ENCODE results near the gene ERBB2. TPM values are rescaled to one million over a fixed set of nuclear protein-coding genes. Genes with fewer than 3 reads are reported as not detected.

ERBB2 gene
- total and polyA plus RNA-seq, 2 of the 13 experiments (the other 11 are each of a cell fraction or from before 2014, with no cell fraction given): 57.7 to 64.1 TPM

DNA sequence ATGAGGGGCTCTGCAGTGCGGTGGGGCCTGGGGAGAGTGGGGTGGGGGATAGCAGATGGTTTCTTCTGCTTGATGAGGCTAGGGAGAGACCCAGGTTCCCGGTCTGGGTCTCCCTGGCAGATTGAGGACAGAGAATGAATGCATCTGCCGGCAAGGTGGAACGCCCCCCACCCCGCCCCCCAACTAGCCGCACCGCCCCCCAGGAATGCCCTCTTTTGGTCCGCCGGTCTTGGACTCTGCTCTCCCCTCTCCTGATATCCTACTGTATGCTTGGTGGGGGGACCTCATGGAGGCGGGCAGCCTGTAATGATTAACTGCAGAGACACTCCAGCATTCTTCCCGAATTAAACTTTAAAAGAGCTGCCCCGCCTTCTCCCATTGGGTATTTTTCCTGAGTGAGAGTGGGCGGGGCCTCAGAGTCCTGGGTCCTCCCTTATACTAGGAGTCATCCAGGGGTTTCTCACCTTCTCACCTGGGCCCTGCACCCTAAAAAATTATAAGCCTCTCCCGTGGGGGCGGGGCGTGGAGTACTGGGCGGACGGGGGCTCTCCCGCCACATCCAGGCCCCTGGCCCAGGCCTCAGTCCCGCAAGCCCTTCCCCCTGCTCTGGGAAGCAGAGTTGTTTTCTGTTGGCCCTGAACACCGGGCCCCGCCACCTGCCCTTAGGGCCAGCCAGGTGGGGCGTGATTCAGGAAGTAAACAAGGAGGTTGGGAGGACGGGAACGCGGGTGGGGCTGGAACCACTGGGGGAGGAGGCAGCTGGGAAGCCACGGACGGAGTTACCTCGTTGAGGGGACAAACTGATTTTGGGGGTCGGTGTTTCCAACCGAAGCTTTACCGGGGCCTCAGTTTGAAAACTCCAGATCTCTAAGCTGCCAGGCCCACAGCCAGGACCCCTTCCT, 39.4 kb downstream of the ERBB2 start (continued):
- TF ChIP-seq, protein P1, sequence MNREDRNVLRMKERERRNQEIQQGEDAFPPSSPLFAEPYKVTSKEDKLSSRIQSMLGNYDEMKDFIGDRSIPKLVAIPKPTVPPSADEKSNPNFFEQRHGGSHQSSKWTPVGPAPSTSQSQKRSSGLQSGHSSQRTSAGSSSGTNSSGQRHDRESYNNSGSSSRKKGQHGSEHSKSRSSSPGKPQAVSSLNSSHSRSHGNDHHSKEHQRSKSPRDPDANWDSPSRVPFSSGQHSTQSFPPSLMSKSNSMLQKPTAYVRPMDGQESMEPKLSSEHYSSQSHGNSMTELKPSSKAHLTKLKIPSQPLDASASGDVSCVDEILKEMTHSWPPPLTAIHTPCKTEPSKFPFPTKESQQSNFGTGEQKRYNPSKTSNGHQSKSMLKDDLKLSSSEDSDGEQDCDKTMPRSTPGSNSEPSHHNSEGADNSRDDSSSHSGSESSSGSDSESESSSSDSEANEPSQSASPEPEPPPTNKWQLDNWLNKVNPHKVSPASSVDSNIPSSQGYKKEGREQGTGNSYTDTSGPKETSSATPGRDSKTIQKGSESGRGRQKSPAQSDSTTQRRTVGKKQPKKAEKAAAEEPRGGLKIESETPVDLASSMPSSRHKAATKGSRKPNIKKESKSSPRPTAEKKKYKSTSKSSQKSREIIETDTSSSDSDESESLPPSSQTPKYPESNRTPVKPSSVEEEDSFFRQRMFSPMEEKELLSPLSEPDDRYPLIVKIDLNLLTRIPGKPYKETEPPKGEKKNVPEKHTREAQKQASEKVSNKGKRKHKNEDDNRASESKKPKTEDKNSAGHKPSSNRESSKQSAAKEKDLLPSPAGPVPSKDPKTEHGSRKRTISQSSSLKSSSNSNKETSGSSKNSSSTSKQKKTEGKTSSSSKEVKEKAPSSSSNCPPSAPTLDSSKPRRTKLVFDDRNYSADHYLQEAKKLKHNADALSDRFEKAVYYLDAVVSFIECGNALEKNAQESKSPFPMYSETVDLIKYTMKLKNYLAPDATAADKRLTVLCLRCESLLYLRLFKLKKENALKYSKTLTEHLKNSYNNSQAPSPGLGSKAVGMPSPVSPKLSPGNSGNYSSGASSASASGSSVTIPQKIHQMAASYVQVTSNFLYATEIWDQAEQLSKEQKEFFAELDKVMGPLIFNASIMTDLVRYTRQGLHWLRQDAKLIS (CRISPR knock-in tag; IDR thresholded peaks at IDR 0.05): no peak
- 0 out of 2 replicates have a peak, but pooled peaks have one; percentile 89 for TF ChIP-seq ZMAT3 (CRISPR knock-in tag; conservative IDR thresholded peaks at IDR 0.05)
- TF ChIP-seq ZNF296 (CRISPR knock-in tag; conservative IDR thresholded peaks at IDR 0.05): no peak
- no peak; the same call in 1 of the 2 replicates for TF ChIP-seq ETV6 (CRISPR knock-in tag; conservative IDR thresholded peaks at IDR 0.05)
- TF ChIP-seq U2AF2 (IDR thresholded peaks at IDR 0.05; ENCODE audit: low read depth, low read length): no peak
- TF ChIP-seq HOXD1 (CRISPR knock-in tag; IDR thresholded peaks at IDR 0.05): peak; percentile 59; the same call in 1 of the 2 replicates
- TF ChIP-seq SUZ12 (IDR thresholded peaks at IDR 0.05; ENCODE audit: low read depth, low read length): no peak
- TF ChIP-seq KLF13 (CRISPR knock-in tag; IDR thresholded peaks at IDR 0.05): no peak
- TF ChIP-seq, protein P2, sequence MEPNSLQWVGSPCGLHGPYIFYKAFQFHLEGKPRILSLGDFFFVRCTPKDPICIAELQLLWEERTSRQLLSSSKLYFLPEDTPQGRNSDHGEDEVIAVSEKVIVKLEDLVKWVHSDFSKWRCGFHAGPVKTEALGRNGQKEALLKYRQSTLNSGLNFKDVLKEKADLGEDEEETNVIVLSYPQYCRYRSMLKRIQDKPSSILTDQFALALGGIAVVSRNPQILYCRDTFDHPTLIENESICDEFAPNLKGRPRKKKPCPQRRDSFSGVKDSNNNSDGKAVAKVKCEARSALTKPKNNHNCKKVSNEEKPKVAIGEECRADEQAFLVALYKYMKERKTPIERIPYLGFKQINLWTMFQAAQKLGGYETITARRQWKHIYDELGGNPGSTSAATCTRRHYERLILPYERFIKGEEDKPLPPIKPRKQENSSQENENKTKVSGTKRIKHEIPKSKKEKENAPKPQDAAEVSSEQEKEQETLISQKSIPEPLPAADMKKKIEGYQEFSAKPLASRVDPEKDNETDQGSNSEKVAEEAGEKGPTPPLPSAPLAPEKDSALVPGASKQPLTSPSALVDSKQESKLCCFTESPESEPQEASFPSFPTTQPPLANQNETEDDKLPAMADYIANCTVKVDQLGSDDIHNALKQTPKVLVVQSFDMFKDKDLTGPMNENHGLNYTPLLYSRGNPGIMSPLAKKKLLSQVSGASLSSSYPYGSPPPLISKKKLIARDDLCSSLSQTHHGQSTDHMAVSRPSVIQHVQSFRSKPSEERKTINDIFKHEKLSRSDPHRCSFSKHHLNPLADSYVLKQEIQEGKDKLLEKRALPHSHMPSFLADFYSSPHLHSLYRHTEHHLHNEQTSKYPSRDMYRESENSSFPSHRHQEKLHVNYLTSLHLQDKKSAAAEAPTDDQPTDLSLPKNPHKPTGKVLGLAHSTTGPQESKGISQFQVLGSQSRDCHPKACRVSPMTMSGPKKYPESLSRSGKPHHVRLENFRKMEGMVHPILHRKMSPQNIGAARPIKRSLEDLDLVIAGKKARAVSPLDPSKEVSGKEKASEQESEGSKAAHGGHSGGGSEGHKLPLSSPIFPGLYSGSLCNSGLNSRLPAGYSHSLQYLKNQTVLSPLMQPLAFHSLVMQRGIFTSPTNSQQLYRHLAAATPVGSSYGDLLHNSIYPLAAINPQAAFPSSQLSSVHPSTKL (CRISPR knock-in tag; IDR thresholded peaks at IDR 0.05): peak; percentile 75
- no peak for TF ChIP-seq RAD51 (IDR thresholded peaks at IDR 0.05; ENCODE audit: borderline replicate concordance)
- no peak for TF ChIP-seq TRAFD1 (CRISPR knock-in tag; IDR thresholded peaks at IDR 0.05; ENCODE audit: borderline replicate concordance)
- no peak for TF ChIP-seq EZH2 (conservative IDR thresholded peaks at IDR 0.05; ENCODE audit: low read depth, low read length)
- TF ChIP-seq, protein P3, sequence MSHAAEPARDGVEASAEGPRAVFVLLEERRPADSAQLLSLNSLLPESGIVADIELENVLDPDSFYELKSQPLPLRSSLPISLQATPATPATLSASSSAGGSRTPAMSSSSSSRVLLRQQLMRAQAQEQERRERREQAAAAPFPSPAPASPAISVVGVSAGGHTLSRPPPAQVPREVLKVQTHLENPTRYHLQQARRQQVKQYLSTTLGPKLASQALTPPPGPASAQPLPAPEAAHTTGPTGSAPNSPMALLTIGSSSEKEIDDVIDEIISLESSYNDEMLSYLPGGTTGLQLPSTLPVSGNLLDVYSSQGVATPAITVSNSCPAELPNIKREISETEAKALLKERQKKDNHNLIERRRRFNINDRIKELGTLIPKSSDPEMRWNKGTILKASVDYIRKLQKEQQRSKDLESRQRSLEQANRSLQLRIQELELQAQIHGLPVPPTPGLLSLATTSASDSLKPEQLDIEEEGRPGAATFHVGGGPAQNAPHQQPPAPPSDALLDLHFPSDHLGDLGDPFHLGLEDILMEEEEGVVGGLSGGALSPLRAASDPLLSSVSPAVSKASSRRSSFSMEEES (CRISPR knock-in tag; IDR thresholded peaks at IDR 0.05): peak; percentile 81
- no peak; the same call in none of the 2 replicates for TF ChIP-seq ZFP90 (CRISPR knock-in tag; IDR thresholded peaks at IDR 0.05; ENCODE audit: borderline replicate concordance)
- TF ChIP-seq ZSCAN5A (CRISPR knock-in tag; IDR thresholded peaks at IDR 0.05; ENCODE audit: borderline replicate concordance): no peak
- TF ChIP-seq CAMTA2 (CRISPR knock-in tag; IDR thresholded peaks at IDR 0.05; ENCODE audit: borderline replicate concordance): no peak
